Activated CD8-positive, alpha-beta memory T cell treated with anti-CD3 and anti-CD28 coated beads, Interleukin-2, amount 10 ng/mL, durations not matched to agents 7 days and 5 days (primary cell): Measurements from ENCODE around the gene LHPP. TPM values are rescaled to one million over a fixed set of nuclear protein-coding genes. Genes with fewer than 3 reads are reported as not detected.

Experiments used
- ATAC-seq: fragments of 150-1000 bp; cut with Tn5 transposase; one replicate; pipeline ENCODE4 v1.10.0; 2021; ENCODE audit warnings: moderate library complexity
- CTCF ChIA-PET: fragments of 350-600 bp; sonication (Branson Sonifier 250); formaldehyde crosslinking; loops from one replicate; lab custom pipeline; 2021; ENCODE audit warnings: antibody characterized with exemption; lab: Charles Lee
- DNase-seq: peaks from one replicate; pipeline ENCODE4 v3.0.0-alpha.2; 2020
- H3K27ac Mint-ChIP-seq: one replicate; pipeline ENCODE4 v1.8.0; 2021; ENCODE audit warnings: mild to moderate bottlenecking, mixed read lengths
- H3K27me3 Mint-ChIP-seq: one replicate; pipeline ENCODE4 v1.8.0; 2021; ENCODE audit warnings: mixed read lengths
- H3K36me3 Mint-ChIP-seq: one replicate; pipeline ENCODE4 v1.8.0; 2021; ENCODE audit warnings: mild to moderate bottlenecking, mixed read lengths
- H3K4me1 Mint-ChIP-seq: one replicate; pipeline ENCODE4 v1.8.0; 2021; ENCODE audit warnings: mixed read lengths
- H3K4me3 Mint-ChIP-seq: one replicate; pipeline ENCODE4 v1.8.0; 2021; ENCODE audit warnings: mild to moderate bottlenecking, moderate library complexity, mixed read lengths
- H3K9me3 Mint-ChIP-seq: one replicate; pipeline ENCODE4 v1.8.0; 2022; ENCODE audit warnings: low read depth, mixed read lengths
- total RNA-seq, 2 experiments: library from RNA; stranded (reverse); gene quantifications; one replicate each; pipeline ENCODE4 v1.2.3, GENCODE V29; 2021

LHPP gene
- total RNA-seq, 2 experiments from 2014 or later = 10.6 to 16.7 TPM

DNA sequence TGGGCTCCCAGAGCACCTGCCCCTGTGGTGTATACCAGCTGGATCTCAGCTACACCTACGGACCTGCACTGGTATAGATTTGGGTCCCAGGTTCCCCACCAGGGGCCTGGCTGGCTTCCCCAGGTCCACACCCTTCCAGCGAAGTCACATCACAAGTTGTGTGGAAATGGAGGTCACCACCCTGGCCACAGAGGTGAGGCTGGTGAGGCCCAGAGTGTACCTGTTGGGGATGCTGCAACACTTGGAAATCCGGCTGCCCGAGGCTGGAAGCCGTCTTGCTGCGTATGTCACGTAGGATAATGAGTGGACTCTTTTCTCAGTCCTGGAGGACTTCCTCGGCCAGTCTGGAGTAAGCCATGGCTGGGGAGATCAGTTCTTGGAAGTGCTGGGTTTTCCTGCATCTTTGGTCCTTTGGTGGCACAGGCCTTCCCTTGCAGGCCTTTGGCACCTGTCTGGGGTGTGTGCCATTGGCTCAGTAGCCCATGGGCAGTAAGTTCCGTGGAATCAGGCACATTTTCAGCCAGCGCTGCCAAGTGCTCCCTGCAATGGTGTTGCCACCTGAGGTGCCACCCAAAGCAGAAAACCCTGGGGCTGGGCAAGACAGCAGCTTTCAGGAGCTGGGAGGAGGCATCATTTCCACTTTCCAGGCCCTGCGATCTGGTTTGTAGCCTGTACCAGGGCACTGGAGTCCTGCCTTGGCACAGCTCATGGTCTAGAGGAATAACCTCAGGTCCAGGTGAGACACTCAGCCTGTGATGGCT is 97.9 kb downstream of the LHPP start:
- Mint-ChIP-seq H3K36me3 (no peaks in the 10 kb centered on the region), H3K27me3 (peaks cover 3% of the 10 kb centered on the region), H3K9me3 (peaks cover 3% of the 10 kb centered on the region), H3K4me1 (no peaks in the 10 kb centered on the region), H3K4me3 (no peak overlapping the region), H3K27ac (no peak overlapping the region)
- DNase-seq (no peak), ATAC-seq (no peak)
- CTCF ChIA-PET = no interaction called here

DNA sequence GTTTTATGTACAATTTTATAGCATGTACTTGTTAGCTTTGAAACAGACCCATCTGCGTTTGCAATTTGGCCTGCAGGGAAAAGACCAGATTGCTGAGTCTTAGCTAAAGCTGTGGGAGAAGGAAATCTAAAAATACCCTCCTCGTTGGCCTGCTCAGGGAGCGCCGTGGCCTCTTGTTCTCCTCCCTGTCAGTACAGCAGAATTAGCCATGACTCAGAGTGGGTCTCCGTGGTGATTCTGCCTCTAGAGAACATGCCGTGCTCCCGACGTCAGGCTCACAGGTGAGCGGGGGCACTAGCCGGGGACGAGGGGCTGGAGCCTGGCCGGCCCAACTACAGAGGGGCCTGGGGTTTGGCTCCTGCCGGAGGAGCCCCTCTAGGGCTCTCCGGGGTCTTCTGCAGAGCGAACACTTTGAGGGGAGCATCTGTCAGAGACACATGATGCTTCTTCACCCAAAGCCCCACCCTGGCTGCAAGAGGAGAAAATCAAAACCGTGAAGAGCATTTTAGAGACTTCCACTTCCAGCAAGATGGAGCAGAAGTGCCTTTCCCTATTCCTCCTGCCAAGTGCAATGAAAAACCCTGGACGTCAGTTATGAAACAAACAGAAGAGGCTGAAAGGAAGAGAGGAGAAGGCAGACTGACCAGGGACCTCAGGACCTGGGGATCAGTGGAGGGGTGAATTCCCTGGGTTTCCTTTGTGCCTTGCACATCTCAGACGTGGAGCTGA is 98.9 kb downstream of the LHPP start:
- ATAC-seq (no peak), DNase-seq (no peak)
- H3K27me3 Mint-ChIP-seq = peaks cover 3% of the 10 kb centered on the region
- no peak overlapping the region for H3K27ac Mint-ChIP-seq
- no peaks in the 10 kb centered on the region for H3K36me3 Mint-ChIP-seq
- CTCF ChIA-PET = interaction anchor here (1.2 kb wide), 1 partner anchor 104 kb away, joined by 3 read pairs; no protein-coding TSS in a partner anchor
- peaks cover 3% of the 10 kb centered on the region for H3K9me3 Mint-ChIP-seq
- no peak overlapping the region for H3K4me3 Mint-ChIP-seq
- H3K4me1 Mint-ChIP-seq = no peaks in the 10 kb centered on the region

DNA sequence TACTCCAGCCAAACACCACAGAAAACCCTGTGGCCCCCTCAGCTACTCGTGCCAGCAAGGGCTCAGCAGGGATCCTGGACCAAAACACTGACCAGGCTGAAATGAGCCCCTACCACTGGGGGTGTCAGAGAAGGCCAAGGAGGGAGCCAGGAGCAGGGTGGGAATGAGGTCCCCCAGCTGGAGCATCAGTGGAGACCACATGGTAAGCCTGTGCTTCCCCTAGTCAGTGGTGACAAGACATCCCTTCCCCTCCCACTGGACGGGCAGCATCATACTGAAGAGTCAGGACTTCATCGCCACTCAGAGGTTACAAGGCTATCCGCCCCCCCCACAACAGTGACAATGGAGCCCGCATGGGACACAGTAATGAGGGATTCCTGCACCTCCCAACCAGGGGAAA is 99.6 kb downstream of the LHPP start:
- no peak for ATAC-seq
- CTCF ChIA-PET = interaction anchor here (1.1 to 1.2 kb wide), 2 partner anchors 21 to 103 kb away, joined by 3 read pairs; no protein-coding TSS in a partner anchor

DNA sequence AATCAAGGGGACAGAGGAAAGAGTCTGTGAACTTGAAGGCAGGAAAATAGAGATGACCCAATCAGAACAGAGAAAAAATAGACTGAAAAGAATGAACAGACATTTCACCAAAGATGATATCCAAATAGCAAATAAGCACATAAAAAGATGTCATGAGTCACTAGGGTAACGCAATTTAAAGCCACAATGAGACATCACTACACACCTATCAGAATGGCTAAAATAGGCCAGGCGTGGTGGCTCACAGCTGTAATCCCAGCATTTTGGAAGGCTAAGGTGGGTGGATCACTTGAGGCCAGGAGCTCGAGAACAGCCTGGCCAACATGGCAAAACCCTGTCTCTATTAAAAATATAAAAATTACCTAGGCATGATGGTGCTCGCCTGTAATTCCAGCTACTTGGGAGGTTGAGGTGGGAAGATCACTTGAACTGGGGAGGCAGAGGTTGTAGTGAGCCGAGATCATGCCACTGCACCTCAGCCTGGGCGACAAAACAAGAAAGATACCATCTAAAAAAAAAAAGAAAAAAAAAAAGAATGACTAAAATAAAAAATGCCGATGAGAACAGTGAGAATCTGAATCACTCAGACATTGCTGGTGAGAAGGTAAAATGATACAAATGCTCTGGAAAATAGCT is 100.9 kb downstream of the LHPP start:
- no peaks in the 10 kb centered on the region for H3K4me1 Mint-ChIP-seq
- CTCF ChIA-PET = interaction anchor here (1.1 kb wide), 1 partner anchor 22 kb away, joined by 3 read pairs; no protein-coding TSS in a partner anchor
- peaks cover 3% of the 10 kb centered on the region for H3K27me3 Mint-ChIP-seq

More for the DNA sequence above, 99.6 kb downstream of the LHPP start:
- peaks cover 3% of the 10 kb centered on the region for H3K9me3 Mint-ChIP-seq
- H3K36me3 Mint-ChIP-seq = no peaks in the 10 kb centered on the region
- peaks cover 3% of the 10 kb centered on the region for H3K27me3 Mint-ChIP-seq
- no peak overlapping the region for H3K4me3 Mint-ChIP-seq
- DNase-seq = no peak
- H3K27ac Mint-ChIP-seq = no peak overlapping the region
- no peaks in the 10 kb centered on the region for H3K4me1 Mint-ChIP-seq

DNA sequence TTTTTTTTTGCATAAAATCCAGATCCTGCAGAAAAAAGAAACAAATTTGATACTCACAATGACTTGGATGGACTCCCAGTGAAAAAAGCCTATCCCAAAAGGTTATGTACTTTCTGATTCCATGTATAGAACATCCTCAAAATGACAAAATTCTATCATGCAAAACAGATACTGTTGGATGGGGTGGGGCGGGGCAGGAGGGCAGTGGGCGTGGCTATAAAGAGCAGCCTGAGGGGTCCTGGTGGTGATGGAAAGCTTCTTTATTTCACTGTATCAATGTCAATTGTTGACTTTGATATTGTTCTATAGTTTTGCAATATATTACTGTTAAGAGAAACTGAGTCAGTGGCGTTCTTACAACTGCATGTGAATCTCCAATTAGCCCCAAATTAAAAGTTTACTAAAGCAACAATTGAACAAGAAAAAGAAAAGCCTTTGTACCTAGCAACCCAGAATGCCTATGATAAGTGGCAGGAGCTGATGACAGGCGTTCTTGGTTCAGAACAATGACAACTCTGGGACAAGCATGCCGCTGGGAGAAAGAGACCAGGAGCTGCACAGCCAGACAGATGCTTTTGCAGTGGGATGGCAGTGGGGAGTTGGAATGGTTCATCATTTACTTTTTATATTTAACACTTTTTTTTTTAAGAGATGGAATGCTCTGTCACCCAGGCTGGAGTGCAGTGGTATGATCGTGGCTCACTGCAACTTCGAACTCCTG is 101.9 kb downstream of the LHPP start:
- Mint-ChIP-seq H3K36me3 (no peaks in the 10 kb centered on the region), H3K27ac (no peak overlapping the region), H3K27me3 (peaks cover 3% of the 10 kb centered on the region), H3K4me3 (no peak overlapping the region), H3K4me1 (no peaks in the 10 kb centered on the region), H3K9me3 (peaks cover 3% of the 10 kb centered on the region)
- DNase-seq (no peak), ATAC-seq (no peak)
- CTCF ChIA-PET = no interaction called here

More for the DNA sequence above, 100.9 kb downstream of the LHPP start:
- H3K9me3 Mint-ChIP-seq = peaks cover 3% of the 10 kb centered on the region
- no peaks in the 10 kb centered on the region for H3K36me3 Mint-ChIP-seq
- ATAC-seq (no peak), DNase-seq (no peak)
- H3K27ac Mint-ChIP-seq = no peak overlapping the region
- no peak overlapping the region for H3K4me3 Mint-ChIP-seq

DNA sequence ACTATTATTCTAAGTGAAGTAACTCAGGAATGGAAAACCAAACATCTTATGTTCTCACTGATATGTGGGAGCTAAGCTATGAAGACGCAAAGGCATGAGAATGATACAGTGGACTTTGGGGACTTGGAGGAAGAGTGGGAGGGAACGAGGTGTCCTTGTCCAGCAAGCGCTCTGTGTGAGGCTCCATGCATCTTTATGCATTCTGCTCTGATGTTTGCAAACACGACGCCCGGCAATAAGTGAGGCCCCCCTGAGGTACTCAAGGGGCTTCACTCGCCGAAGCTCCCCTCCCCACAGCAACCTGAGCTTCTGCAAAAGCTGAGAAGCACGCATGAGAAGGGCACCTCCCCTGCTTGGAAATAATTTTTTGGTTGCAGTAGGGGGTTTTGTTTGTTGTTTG is 103.3 kb downstream of the LHPP start:
- Mint-ChIP-seq H3K4me3 (no peak overlapping the region), H3K4me1 (no peaks in the 10 kb centered on the region), H3K9me3 (peaks cover 3% of the 10 kb centered on the region), H3K36me3 (no peaks in the 10 kb centered on the region), H3K27ac (no peak overlapping the region), H3K27me3 (peaks cover 3% of the 10 kb centered on the region)
- ATAC-seq (no peak), DNase-seq (no peak)
- CTCF ChIA-PET = no interaction called here

DNA sequence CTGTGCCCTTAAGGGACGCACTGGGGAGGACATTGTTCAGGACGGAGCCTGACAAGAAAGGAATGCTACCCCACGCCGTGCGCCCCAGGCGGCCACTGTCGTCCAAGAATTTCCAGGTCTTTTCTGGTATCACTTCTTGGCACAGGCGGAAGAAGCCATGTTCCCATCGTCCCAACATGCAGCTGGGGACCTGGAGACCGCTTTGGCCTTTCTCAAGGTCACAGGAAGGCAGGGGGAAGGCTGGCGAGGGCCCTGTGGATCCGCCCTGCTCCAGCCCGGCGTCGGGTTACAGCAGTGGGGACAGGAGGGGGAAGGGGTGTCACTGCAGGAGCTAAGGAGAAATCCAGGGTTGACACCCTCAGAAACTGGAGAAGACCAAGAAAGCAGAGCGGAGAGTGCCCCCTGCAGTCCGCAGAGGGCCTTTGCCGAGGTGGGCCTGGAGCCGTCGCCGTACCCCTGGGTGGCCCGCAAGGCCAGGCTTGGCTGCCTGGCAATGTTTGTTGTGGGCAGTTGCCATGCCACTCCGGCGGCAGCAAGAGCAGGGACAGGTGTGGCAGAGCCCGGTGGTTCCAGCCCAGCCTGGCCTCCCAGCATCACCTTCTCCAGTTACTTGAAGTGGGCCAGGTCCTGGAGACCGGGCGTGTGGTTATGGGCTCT is 104.1 kb downstream of the LHPP start:
- ATAC-seq (no peak), DNase-seq (no peak)
- H3K27ac Mint-ChIP-seq = no peak overlapping the region
- CTCF ChIA-PET = no interaction called here
- peaks cover 3% of the 10 kb centered on the region for H3K27me3 Mint-ChIP-seq
- no peak overlapping the region for H3K4me3 Mint-ChIP-seq
- no peaks in the 10 kb centered on the region for H3K4me1 Mint-ChIP-seq
- no peaks in the 10 kb centered on the region for H3K36me3 Mint-ChIP-seq
- H3K9me3 Mint-ChIP-seq = peaks cover 3% of the 10 kb centered on the region

DNA sequence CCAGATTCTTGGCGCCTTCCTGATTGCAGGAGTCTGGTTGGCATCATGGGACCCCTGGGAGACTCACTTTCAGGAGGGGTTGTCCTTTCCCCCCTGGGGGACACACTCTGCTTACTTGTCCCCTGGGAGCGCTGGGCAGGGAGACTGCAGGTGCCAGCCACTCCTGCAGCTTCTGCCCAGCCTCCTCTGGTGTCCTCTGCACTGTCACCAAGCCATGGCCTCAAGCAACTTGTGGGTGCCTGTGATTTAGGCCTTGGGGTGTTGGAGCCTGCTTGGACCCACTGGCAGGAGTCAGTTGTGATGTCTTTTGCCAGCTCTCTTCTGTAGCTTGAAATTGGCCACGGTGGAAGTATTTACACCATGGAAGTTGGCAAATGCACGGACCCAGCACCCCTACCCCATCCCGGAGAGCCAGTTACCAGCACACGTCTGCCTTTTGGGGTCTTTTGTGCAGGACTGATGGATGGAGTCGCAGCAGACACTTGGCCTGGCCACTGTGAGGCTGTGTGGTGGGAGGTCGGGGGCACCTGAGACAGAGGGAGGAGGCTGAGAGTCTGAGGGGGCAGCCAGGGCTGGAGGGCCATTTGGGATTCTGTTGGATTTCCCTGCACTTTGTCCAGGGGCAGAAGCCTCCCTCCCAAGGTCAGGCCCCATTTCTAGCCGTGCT is 104.7 kb downstream of the LHPP start:
- no peak overlapping the region for H3K27ac Mint-ChIP-seq
- peaks cover 3% of the 10 kb centered on the region for H3K27me3 Mint-ChIP-seq
- CTCF ChIA-PET = no interaction called here
- DNase-seq = no peak
- H3K36me3 Mint-ChIP-seq = no peaks in the 10 kb centered on the region
- no peak for ATAC-seq
- no peaks in the 10 kb centered on the region for H3K4me1 Mint-ChIP-seq
- no peak overlapping the region for H3K4me3 Mint-ChIP-seq
- H3K9me3 Mint-ChIP-seq = peaks cover 3% of the 10 kb centered on the region

DNA sequence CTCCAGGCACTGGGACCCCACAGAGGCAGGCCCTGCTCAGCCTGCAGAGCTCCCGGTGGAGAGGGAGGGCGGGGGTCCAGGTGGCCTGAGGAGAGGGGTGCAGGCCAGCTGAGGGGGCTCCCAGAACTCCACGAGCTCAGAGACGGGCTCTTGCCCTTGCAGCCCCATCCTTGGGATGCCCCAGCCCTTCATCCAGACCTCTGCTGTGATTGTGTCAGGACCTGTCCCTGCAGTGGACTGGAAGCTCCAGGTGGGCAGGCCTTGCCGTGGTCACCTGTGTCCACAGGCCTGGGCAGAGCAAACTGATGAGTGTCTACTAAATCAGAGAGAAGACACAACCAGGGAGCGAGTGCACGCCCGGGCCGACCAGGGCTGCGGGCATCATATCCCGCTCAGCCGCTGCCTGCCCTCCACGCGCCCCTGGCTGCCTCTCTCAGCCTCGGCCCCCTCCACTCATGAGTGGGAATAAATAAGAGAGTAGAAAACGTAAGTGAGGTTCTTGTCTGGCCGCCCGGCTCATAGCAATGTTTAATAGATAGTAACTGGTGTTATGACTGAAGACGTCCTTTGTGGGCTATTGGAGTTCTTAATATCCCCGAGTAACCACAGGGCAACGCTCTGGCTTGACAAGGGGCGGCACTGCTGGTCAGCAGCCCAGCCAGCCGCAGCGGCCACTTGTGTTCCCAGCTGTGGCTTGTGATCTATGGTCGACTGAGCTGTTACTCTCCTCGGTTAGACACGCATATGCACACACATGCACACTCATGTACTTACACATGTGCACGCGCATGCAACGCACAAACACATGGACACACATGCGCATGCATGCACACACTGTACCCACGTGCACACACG is 105.6 kb downstream of the LHPP start:
- Mint-ChIP-seq H3K27me3 (peaks cover 2% of the 10 kb centered on the region), H3K36me3 (no peaks in the 10 kb centered on the region), H3K4me1 (no peaks in the 10 kb centered on the region), H3K9me3 (no peaks in the 10 kb centered on the region), H3K4me3 (no peak overlapping the region), H3K27ac (no peak overlapping the region)
- DNase-seq (no peak), ATAC-seq (no peak)
- CTCF ChIA-PET = no interaction called here

DNA sequence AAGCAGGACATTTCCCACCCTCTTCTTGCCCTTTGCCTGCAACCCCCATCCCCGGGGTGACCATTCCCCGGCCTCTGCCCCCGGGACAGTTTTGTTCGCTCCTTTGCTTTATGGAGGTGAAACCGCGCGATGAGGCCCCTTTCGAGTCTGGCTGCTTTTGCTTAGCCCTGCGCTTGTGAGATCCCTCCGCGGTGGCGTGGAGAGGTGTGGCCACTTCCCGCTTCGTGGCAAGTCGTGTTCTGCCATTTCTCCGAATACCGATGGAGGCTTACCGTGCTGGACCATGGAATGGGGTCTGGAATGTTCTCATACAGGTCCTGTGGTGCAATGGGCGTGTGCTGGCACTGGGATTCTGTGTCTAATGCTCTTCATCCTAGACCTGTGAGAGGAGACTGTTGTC is 106.7 kb downstream of the LHPP start:
- Mint-ChIP-seq H3K27ac (no peak overlapping the region), H3K27me3 (no peaks in the 10 kb centered on the region), H3K36me3 (no peaks in the 10 kb centered on the region)

DNA sequence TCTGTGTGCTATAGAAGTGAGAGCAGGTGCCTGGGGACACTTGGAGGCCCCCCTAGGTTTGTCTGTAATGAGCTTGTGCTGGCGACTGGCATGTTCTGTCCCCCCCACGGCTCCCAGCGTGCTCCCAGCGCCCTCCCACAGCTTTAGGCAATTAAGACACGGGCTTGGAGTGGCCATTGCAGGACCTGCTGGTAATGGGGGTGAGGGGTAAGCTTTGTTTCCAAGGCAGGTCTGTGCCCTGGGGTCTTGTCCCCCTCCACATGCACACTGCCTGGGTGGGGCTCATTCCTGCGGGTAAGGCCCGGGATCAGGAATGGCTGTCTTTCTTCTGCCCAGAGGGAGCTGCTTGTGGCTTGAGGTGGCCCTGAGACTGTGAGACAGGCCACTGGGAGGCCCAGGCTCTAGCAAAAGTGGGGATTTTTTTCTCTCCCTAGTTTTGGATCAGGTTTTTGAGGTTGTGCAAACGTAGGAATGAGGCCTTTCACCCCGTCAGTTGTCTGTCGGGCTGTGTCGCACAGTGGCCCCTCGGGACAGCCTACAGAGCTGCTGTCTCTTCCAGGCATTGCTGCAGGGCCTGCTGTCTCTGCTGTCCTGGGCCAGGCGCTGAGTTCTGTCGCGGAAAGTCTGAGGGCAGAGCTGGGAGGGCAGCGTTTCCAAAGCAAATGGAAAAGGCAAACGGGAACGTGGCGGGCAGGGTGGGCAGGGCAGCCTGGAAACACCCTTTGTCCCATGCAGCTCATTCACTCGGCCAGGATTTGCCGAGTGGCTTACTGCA is 107.4 kb downstream of the LHPP start:
- H3K36me3 Mint-ChIP-seq = no peaks in the 10 kb centered on the region
- H3K4me1 Mint-ChIP-seq = no peaks in the 10 kb centered on the region
- ATAC-seq (no peak), DNase-seq (no peak)
- H3K27me3 Mint-ChIP-seq = no peaks in the 10 kb centered on the region
- CTCF ChIA-PET = no interaction called here
- H3K4me3 Mint-ChIP-seq = no peak overlapping the region
- H3K27ac Mint-ChIP-seq = no peak overlapping the region
- H3K9me3 Mint-ChIP-seq = no peaks in the 10 kb centered on the region

More for the DNA sequence above, 106.7 kb downstream of the LHPP start:
- no peaks in the 10 kb centered on the region for H3K4me1 Mint-ChIP-seq
- DNase-seq = no peak
- no peak overlapping the region for H3K4me3 Mint-ChIP-seq
- ATAC-seq = no peak
- CTCF ChIA-PET = no interaction called here
- no peaks in the 10 kb centered on the region for H3K9me3 Mint-ChIP-seq
